Chondrocyte (in vitro differentiated cells): ENCODE results near the gene MSANTD3. TPM values are rescaled to one million over a fixed set of nuclear protein-coding genes. Genes with fewer than 3 reads are reported as not detected.
A peak's percentile ranks its signal among the peaks of the same experiment; 100 is the strongest.

Experiments
- DNase-seq: peaks from one replicate; pipeline ENCODE4 v3.0.0; 2021; ENCODE audit warnings: mixed read lengths, low spot score
- H3K27ac Mint-ChIP-seq: one replicate; pipeline ENCODE4 v1.8.0; 2021; ENCODE audit warnings: mild to moderate bottlenecking, moderate library complexity, mixed read lengths; ENCODE audit not compliant: unreplicated experiment
- H3K27me3 Mint-ChIP-seq: 2 replicates; pipeline ENCODE4 v1.8.0; 2021; ENCODE audit warnings: low read depth, mixed read lengths
- H3K36me3 Mint-ChIP-seq: 2 replicates; pipeline ENCODE4 v1.8.0; 2021; ENCODE audit warnings: low read depth, mixed read lengths
- H3K4me1 Mint-ChIP-seq: 2 replicates; pipeline ENCODE4 v1.8.0; 2021; ENCODE audit warnings: low read depth, mild to moderate bottlenecking, mixed read lengths
- H3K4me3 Mint-ChIP-seq: one replicate; pipeline ENCODE4 v1.8.0; 2021; ENCODE audit warnings: mild to moderate bottlenecking, moderate library complexity, mixed read lengths; ENCODE audit not compliant: unreplicated experiment
- H3K9me3 Mint-ChIP-seq: 2 replicates; pipeline ENCODE4 v1.8.0; 2021; ENCODE audit warnings: low read depth, mixed read lengths
- CTCF ChIP-seq: fragments of 200-600 bp; sonication (generic); IDR thresholded peaks from 2 replicates; pipeline ENCODE4 v1.5.0; 2021; ENCODE audit warnings: antibody characterized with exemption, mild to moderate bottlenecking, moderate library complexity
- total RNA-seq: library from RNA; stranded (reverse); gene quantifications from 3 replicates; pipeline ENCODE4 v1.2.1, GENCODE V29; 2021

MSANTD3 gene
- total RNA-seq, 1 donor from 2014 or later = 54.0 TPM

- TF ChIP-seq CTCF = no peak
- H3K4me1 Mint-ChIP-seq = no peaks in the 10 kb centered on the region
- H3K9me3 Mint-ChIP-seq = no peaks in the 10 kb centered on the region
- H3K27ac Mint-ChIP-seq = no peak overlapping the region
- no peak overlapping the region for H3K4me3 Mint-ChIP-seq
- no peaks in the 10 kb centered on the region for H3K36me3 Mint-ChIP-seq
- no peak for DNase-seq
- no peaks in the 10 kb centered on the region for H3K27me3 Mint-ChIP-seq
These were observed 41.1 kb downstream of the MSANTD3 start for GRCh38 chr9:100468041-100468440.

- Mint-ChIP-seq H3K27ac (no peak overlapping the region), H3K4me3 (peak overlapping the region; percentile 62), H3K9me3 (no peaks in the 10 kb centered on the region), H3K36me3 (peaks cover 2% of the 10 kb centered on the region), H3K27me3 (no peaks in the 10 kb centered on the region), H3K4me1 (peaks cover 6% of the 10 kb centered on the region)
- DNase-seq = no peak
- no peak for TF ChIP-seq CTCF
These were observed 45.3 kb downstream of the MSANTD3 start for GRCh38 chr9:100472268-100472667.

GRCh38 chr9:100472788-100473275 lies 45.9 kb downstream of the MSANTD3 start, which contains the start of gene TMEFF1:
TMEFF1 (plus strand) TSS chr9:100473149; CDS start chr9:100473545, 396 bp downstream.
- H3K9me3 Mint-ChIP-seq = no peaks in the 10 kb centered on the region
- no peaks in the 10 kb centered on the region for H3K27me3 Mint-ChIP-seq
- no peak for DNase-seq

GRCh38 chr9:100473276-100474081 lies 46.5 kb downstream of the MSANTD3 start:
- H3K4me1 Mint-ChIP-seq = peaks cover 6% of the 10 kb centered on the region
- no peaks in the 10 kb centered on the region for H3K9me3 Mint-ChIP-seq
- no peak for TF ChIP-seq CTCF
- peaks cover 2% of the 10 kb centered on the region for H3K36me3 Mint-ChIP-seq
- no peak overlapping the region for H3K27ac Mint-ChIP-seq
- H3K27me3 Mint-ChIP-seq = no peaks in the 10 kb centered on the region
- peak overlapping the region; percentile 75 for H3K4me3 Mint-ChIP-seq
- no peak for DNase-seq

More at GRCh38 chr9:100472788-100473275, 45.9 kb downstream of the MSANTD3 start, which contains the start of gene TMEFF1:
- peaks cover 6% of the 10 kb centered on the region for H3K4me1 Mint-ChIP-seq
- peak; percentile 64 for TF ChIP-seq CTCF
- H3K27ac Mint-ChIP-seq = no peak within 1 kb of the TSS
- H3K4me3 Mint-ChIP-seq = peak within 1 kb of the TSS; percentile 75
- peaks cover 2% of the 10 kb centered on the region for H3K36me3 Mint-ChIP-seq

GRCh38 chr9:100474082-100474923 lies 47.4 kb downstream of the MSANTD3 start:
- Mint-ChIP-seq H3K27me3 (no peaks in the 10 kb centered on the region), H3K9me3 (peaks cover under 1% of the 10 kb centered on the region), H3K27ac (no peak overlapping the region), H3K4me3 (peak overlapping the region; percentile 75), H3K4me1 (peaks cover 6% of the 10 kb centered on the region), H3K36me3 (peaks cover 2% of the 10 kb centered on the region)
- DNase-seq = no peak
- no peak for TF ChIP-seq CTCF
